ENCODE data around the gene APOD.

APOD gene

GRCh38 chr3:195584543-195584870 lies 767 bp upstream of the APOD start:
- no peak for DNase-seq

GRCh38 chr3:195582947-195583346 lies 793 bp downstream of the APOD start:
- DNase-seq: no peak

DNA sequence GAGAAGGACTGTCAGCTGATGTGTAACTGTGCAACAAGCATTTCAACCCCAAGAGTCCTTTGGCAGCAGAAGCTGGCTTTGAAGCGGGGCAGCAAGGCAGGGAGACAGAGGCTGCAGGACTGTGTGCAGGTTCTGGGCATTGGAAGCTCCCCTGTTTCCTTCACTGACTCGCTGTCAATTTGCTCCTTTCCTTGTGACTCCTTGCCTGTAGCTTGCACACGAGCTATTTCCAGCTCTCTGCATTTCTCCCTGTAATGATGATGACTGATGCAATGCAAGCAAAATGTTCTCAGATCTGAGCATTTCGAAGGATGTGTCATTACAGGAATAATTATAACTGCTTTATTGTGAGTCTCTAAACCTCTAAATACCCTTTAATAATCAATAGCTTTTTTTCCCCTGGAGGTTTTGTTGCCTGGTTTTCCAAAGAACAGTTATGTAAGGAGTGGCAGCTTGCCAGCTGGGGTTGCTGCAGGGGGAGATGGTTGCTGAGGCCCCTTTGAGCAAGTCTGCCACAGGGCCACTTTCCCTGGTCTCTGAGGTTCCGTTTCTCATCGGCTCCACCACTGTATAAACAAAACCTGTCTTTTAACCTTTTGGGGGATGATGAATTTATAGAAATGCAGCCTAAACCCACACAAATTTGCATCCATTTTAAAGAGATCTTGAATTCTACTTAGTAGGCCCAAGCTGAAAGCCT lies 2.8 kb downstream of the APOD start:
- no peak for DNase-seq

GRCh38 chr3:195579281-195579680 lies 4.5 kb downstream of the APOD start:
- DNase-seq: no peak

DNA sequence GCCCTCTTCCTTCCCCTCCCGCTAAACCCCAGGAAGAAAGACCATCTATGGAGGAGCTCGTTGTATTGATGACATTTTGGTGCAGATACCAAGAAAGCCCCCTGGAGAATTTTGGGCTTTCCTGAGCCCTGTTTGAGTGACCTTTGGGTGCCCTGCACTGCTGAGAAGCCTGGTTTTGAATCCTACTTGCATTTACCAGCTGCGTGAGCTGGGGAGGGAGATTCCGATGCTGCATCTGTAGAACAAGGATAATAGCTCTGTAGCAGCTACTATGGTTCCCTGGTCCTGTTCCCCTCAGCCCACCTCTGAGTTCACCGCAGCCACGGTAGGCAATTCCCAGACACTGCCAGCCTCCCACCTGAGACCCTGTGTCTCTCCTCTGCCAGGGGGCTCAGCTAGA lies 5.2 kb downstream of the APOD start:
- DNase-seq: no peak

DNA sequence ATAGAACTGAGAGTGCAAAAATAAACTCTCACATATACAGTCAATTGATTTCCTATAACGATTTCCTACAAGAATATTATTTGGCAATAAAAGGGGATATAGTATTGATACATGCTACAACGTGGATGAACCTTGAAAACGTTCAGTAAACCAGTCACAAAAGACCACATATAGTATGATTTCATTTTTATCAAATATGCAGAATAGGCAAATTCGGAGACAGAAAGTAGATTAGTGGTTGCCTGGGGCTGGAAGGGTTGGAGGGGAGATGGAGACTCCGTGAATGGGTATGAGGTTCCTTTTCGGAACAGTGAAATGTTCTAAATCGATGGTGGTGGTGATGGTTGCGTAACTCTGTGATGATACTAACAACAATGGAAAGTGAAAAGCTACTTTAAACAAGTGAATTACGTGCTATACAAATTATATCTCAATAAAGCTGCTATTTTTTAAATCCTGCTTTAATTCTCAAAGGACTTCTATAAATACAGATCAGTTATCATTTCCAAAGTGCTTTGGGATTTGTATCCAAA lies 6.0 kb downstream of the APOD start:
- no peak for DNase-seq

DNA sequence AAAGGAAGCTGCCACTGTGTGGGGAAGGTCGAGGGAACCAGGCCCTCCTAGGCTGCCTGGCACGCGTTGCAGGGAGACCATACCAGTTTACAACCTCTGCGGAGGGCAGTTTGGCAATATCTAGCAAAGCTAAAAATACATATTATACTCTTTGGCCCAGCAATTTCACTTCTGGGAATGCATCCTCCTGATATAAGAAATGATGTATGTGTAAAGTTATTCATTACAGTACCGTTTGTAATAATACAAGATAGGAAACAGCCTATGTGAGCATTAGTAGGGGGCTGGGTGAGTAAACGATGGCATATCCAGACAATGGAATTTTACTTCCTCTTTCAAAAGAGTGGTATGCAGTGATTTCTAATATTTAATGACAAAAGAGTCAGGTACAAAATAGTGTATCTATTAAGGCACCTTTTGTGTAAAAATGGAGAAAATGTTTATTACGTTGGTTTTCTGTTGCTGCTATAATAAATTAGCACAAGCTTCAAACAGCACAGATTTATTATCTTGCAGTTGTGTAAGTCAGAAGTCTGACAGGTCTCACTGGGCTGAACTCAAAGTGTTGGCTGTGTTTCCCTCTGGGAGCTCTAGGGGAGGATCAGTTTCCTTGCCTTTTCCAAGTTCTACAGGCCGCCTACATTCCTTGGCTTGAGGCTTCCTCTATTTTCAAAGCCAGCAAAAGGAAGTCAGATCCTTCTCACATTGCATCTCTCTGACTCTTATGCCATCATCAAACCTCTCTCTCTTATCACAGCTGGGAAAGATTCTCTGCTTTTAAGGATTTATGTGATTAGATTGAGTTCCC lies 9.0 kb downstream of the APOD start:
- no peak for DNase-seq

DNA sequence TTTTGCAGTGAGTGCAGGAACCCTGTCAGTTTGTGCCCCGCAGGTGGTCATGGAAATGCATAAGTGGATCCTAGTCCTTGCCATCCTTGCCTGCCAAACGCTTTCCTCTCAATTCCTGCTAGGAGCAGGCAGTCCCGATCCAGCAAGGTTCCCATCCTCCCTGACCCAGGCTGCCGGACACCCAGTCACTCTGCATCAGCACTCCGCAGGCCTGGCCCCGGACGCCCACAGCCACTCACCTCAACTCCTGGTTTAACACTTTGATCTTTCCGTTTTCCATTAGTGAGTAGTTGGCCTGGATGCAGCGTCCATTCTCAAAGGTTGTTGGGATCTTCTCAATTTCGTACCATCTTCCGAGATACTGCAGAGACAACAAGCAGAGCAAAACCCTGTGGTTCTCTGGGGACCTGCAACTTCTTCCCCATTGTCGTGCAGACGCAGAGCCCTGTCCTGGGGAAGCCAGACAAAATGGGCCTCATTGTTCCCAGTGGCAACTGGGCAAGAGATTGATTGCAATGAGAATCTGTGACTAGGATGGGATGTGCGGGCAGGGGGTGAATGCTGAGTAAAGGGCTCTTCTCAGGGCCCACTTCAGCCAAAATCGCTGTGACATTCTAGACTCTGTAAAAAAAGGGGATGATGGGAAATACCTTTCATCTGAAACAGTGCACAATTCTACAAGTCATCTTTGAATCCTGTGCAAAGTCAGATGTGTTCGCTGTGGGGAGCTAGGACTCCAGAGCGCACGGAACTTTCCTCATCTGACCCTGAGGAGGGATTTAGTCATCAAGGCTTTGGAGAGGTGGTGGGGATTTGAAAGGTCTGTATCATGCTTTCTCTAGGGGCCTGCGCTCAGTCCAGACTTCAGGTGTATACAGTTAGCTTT lies 9.9 kb downstream of the APOD start:
- DNase-seq: no peak

GRCh38 chr3:195571361-195571760 lies 12.4 kb downstream of the APOD start:
- DNase-seq: no peak

DNA sequence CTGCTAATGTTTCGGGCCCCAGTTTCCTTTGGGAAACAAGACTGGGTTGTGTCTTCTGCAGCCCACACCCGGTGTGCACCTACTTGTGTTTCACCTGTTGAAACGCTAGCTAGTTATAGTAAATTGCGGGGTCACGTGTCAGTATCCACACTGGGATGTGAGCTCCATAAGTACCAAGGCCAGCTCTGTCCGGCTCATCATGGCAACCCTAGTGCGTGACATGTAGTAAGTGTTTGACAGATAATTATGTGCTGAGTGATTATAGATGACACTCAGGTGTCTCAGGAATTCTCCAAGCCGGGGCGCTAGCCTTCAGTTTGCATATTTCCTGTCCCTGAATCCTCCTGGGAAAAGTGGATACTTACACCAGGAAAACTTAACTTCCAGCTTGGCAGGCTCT lies 12.8 kb downstream of the APOD start:
- DNase-seq: no peak

- DNase-seq: no peak
These were observed 13.4 kb downstream of the APOD start for GRCh38 chr3:195570344-195570743.

DNA sequence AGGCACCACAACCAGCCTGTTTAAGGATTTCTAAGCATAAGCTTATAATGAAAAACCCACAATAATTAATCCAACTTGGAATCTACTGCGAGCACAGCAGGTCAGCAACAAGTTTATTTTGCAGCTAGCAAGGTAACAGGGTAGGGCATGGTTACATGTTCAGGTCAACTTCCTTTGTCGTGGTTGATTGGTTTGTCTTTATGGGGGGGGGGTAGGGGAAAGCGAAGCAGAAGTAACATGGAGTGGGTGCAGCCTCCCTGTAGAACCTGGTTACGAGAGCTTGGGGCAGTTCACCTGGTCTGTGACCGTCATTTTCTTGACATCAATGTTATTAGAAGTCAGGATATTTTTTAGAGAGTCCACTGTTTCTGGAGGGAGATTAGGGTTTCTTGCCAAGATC lies 15.1 kb downstream of the APOD start:
- DNase-seq: no peak

- no peak for DNase-seq
These were observed 16.9 kb downstream of the APOD start for GRCh38 chr3:195566797-195567196.

- no peak for DNase-seq
These were observed 18.0 kb downstream of the APOD start for GRCh38 chr3:195565716-195566115.

DNA sequence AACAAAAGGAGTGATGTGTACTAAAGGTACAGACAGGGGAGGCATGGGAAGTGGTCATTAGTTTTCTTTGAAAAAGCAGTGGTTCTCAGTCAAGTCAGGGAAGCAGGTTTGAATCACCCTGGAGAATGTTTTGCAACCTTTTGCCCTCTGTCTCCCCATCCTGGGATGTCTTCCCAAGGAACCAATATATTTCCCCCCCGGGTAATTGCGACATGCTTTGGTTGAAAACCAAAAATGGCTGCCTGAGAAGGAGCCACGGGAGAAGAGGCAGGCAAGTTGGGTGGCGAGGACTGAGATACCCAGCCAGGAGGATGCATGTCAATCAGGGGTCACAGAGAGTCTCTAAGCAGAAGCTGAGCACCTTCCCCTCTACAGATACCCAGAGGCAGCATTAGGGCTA lies 20.4 kb downstream of the APOD start:
- DNase-seq: no peak

DNA sequence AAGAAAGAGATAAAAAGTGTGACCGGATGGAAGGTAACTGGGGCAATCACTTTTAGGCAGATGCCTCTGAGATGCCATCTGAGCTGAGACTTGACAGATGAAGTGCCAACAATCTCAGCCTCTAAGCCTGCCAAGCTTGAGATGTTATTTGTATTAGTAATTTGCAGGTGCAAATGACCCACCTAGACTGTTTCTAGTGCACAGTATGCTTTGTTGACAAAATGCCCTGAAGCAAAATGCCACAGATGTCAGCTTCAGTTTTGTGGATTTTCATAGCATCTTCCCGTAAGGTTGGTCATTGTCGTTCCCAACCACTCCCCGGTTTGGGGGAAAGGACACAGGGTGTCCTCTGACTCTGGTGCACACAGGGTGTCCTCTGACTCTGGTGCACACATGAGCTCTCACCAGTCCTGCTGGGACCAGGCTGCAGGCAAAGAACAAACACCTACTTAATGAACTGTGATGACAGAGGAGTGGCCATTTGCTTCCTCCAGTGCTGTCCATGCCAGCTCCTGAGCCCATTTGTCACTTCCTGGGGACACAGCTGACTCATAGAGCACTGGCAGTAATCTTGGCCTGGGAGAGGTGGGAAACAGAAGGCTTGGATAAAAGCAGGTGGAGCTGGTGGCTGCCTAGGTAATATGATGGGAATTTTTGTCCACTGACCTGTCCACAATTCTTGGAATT lies 23.9 kb downstream of the APOD start:
- no peak for DNase-seq

GRCh38 chr3:195558602-195559001 lies 25.1 kb downstream of the APOD start:
- DNase-seq: no peak

DNA sequence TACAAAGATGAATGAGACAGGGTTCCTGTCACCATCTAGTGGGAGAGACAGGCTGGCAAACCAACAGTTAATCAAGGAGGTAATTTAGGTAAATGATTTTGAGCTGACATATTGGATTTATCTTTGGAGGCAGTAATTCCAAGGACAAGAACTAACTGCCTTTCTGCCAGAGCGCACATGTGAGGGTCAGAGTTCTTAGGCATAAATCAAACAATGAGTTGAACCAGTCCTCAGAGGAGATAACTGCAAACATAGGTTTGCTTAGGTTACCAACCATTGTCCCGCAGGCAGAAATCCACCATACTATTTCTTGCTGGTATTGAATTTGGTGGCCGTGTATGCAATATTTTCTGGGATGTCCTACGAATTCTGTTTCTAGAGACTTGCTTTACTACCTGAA lies 26.4 kb downstream of the APOD start:
- no peak for DNase-seq

GRCh38 chr3:195556390-195556789 lies 27.4 kb downstream of the APOD start:
- DNase-seq: no peak

GRCh38 chr3:195555110-195555509 lies 28.6 kb downstream of the APOD start:
- no peak for DNase-seq

DNA sequence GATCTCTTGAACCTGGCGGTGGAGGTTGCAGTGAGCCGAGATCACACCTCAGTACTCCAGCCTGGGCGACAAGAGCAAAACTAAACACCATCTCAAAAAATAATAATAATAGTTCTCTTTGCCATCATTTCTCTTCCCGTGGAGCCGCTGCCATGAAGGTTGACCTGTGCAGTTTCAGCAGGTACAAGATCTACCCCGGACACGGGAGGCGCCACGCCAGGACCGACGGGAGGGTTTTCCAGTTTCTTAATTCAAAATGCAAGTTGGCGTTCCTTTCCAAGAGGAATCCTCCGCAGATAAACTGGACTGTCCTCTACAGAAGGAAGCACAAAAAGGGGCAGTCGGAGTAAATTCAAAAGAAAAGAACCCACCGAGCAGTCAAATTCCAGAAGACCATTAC lies 29.3 kb downstream of the APOD start:
- DNase-seq: no peak

DNA sequence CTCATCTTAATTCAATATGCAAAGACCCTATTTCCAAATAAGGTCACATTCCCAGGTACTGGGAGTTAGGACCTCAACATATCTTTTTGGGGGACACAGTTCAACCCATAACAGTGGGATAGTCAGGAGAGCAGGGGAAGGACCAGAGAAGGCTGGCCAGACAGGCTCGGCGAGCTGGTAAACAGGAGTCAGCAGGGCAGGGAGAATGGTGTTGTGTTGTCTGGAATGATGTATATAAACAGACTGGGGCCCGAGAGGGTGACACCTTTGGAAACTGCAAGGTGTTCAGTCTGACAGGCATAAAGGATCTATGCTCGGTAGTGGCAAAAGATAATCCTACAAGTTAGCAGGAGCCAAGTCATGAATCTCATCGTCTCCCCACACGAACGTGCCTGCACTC lies 30.5 kb downstream of the APOD start:
- DNase-seq: no peak

Data from amniotic stem cell (primary cell).